Measurements from ENCODE around the gene GJD3. TPM values are rescaled to one million over a fixed set of nuclear protein-coding genes. Genes with fewer than 3 reads are reported as not detected.

The GJD3 gene
- total and polyA plus RNA-seq, 2 donors (not counting 1 experiment from before 2014, with no cell fraction given), result not detected

GRCh38 chr17:40348562-40349476 is 15.7 kb downstream of the GJD3 start:
- no peaks in the 10 kb centered on the region for H3K27me3 Mint-ChIP-seq
- ATAC-seq (ENCODE audit: low read depth) (no peak), DNase-seq (peak; percentile 25)
- Histone ChIP-seq H3K4me2 (replicated peaks; ENCODE audit: low read depth, low read length, poor library complexity, severe bottlenecking) (peak overlapping the region; percentile 100), H3K79me2 (ENCODE audit: control insufficient read depth, insufficient read depth, low read length) (peaks cover 29% of the 10 kb centered on the region), H3K4me3 (ENCODE audit: control extremely low read depth in 1 of 5, extremely low read depth in 1 of 5, insufficient read depth in 1 of 5, low read depth in 2 of 5, low read length in 4 of 5) (no peak overlapping the region), H3K36me3 (replicated peaks in 1 of 2; ENCODE audit: control extremely low read depth in 1 of 2, control insufficient read depth in 1 of 2, extremely low read depth in 1 of 2, insufficient read depth in 2 of 2, low read length in 1 of 2) (peaks cover 0 to 35% of the 10 kb centered on the region in 2 experiments), H3K9me3 (ENCODE audit: control extremely low read depth in 1 of 3, control insufficient read depth in 2 of 3, insufficient read depth in 1 of 3, low read length in 2 of 3) (no peaks in the 10 kb centered on the region), H3K4me1 (ENCODE audit: control insufficient read depth in 2 of 2, insufficient read depth in 2 of 2, low read length in 2 of 2) (peaks cover 62 to 71% of the 10 kb centered on the region in 2 donors), H3K9ac (ENCODE audit: low read length) (no peak overlapping the region), H3K27me3 (replicated peaks in 1 of 4; ENCODE audit: control extremely low read depth in 1 of 4, control insufficient read depth in 3 of 4, insufficient read depth in 4 of 4, low read length in 3 of 4) (no peaks in the 10 kb centered on the region), H2AFZ (ENCODE audit: insufficient read depth, low read depth, low read length, poor library complexity, severe bottlenecking) (no peak overlapping the region), H4K20me1 (ENCODE audit: control insufficient read depth, insufficient read depth, low read length, poor library complexity, severe bottlenecking) (peaks cover 44% of the 10 kb centered on the region), H3K27ac (ENCODE audit: low read length in 2 of 2) (peak overlapping the region in 1 of 2 donors; percentile 12)
- peaks cover 80% of the 10 kb centered on the region for H3K4me1 Mint-ChIP-seq
- peak overlapping the region; percentile 28 for H3K27ac Mint-ChIP-seq
- no peak overlapping the region for H3K4me3 Mint-ChIP-seq
- WGBS (ENCODE audit: insufficient coverage), result 63% methylated on average over 15 of the region's 17 CpGs
- H3K9me3 Mint-ChIP-seq (ENCODE audit: insufficient read depth), result no peaks in the 10 kb centered on the region
- ChIA-PET POLR2A (interaction anchor here (1.2 to 1.5 kb wide), 3 partner anchors 22 to 45 kb away, joined by 3 to 7 read pairs (median 3); no protein-coding TSS in a partner anchor), CTCF (interaction anchor here (0.7 to 3.3 kb wide), 10 partner anchors 8 to 1427 kb away, joined by 3 to 15 read pairs (median 3); partner anchors contain the start of gene TOP2A)
- no peak for TF ChIP-seq EZH2 (IDR thresholded peaks at IDR 0.05; ENCODE audit: borderline replicate concordance, insufficient read depth, low read depth, low read length, poor library complexity, severe bottlenecking)
- intact Hi-C loops (cut with micrococcal nuclease), result no loop called here

GRCh38 chr17:40348136-40348504 is 16.4 kb downstream of the GJD3 start:
- H3K36me3 ChIP-seq (replicated peaks in 1 of 2; ENCODE audit: control extremely low read depth in 1 of 2, control insufficient read depth in 1 of 2, extremely low read depth in 1 of 2, insufficient read depth in 2 of 2, low read length in 1 of 2), result peaks cover 0 to 35% of the 10 kb centered on the region in 2 experiments
- no peak overlapping the region for H3K4me3 ChIP-seq (ENCODE audit: control extremely low read depth in 1 of 5, extremely low read depth in 1 of 5, insufficient read depth in 1 of 5, low read depth in 2 of 5, low read length in 4 of 5)
- H3K27ac ChIP-seq (ENCODE audit: low read length in 2 of 2), result peak overlapping the region in 1 of 2 donors; percentile 16
- DNase-seq, result peak; percentile 30
- no peaks in the 10 kb centered on the region for H3K9me3 ChIP-seq (ENCODE audit: control extremely low read depth in 1 of 3, control insufficient read depth in 2 of 3, insufficient read depth in 1 of 3, low read length in 2 of 3)
- no peak overlapping the region for H3K9ac ChIP-seq (ENCODE audit: low read length)
- H2AFZ ChIP-seq (ENCODE audit: insufficient read depth, low read depth, low read length, poor library complexity, severe bottlenecking), result no peak overlapping the region
- H3K4me2 ChIP-seq (replicated peaks; ENCODE audit: low read depth, low read length, poor library complexity, severe bottlenecking), result peak overlapping the region; percentile 100
- ChIA-PET CTCF (interaction anchor here (0.7 to 3.3 kb wide), 7 partner anchors 18 to 70 kb away, joined by 3 to 15 read pairs (median 4); partner anchors contain the start of gene TOP2A), POLR2A (interaction anchor here (1.2 to 1.5 kb wide), 3 partner anchors 21 to 44 kb away, joined by 3 to 7 read pairs (median 3); no protein-coding TSS in a partner anchor)
- intact Hi-C loops (cut with micrococcal nuclease), result no loop called here
- peaks cover 50% of the 10 kb centered on the region for H4K20me1 ChIP-seq (ENCODE audit: control insufficient read depth, insufficient read depth, low read length, poor library complexity, severe bottlenecking)
- WGBS (ENCODE audit: insufficient coverage), result no CpG with 5 or more reads among the region's 5 CpGs
- TF ChIP-seq CTCF (IDR thresholded peaks at IDR 0.05) (no peak), EZH2 (IDR thresholded peaks at IDR 0.05; ENCODE audit: borderline replicate concordance, insufficient read depth, low read depth, low read length, poor library complexity, severe bottlenecking) (no peak)
- Mint-ChIP-seq H3K9me3 (ENCODE audit: insufficient read depth) (no peaks in the 10 kb centered on the region), H3K4me3 (peak overlapping the region; percentile 50), H3K27ac (peak overlapping the region; percentile 67), H3K27me3 (no peaks in the 10 kb centered on the region), H3K4me1 (peaks cover 84% of the 10 kb centered on the region)
- H3K79me2 ChIP-seq (ENCODE audit: control insufficient read depth, insufficient read depth, low read length), result peaks cover 36% of the 10 kb centered on the region
- no peaks in the 10 kb centered on the region for H3K27me3 ChIP-seq (replicated peaks in 1 of 4; ENCODE audit: control extremely low read depth in 1 of 4, control insufficient read depth in 3 of 4, insufficient read depth in 4 of 4, low read length in 3 of 4)
- H3K4me1 ChIP-seq (ENCODE audit: control insufficient read depth in 2 of 2, insufficient read depth in 2 of 2, low read length in 2 of 2), result peaks cover 68 to 74% of the 10 kb centered on the region in 2 donors
- no peak for ATAC-seq (ENCODE audit: low read depth)

Measured in B cell (primary cell).